ENCODE data around the gene TMEM222.

TMEM222 gene

GRCh38 chr1:27360159-27361043 is 38.4 kb downstream of the TMEM222 start:
- no peak for DNase-seq

DNA sequence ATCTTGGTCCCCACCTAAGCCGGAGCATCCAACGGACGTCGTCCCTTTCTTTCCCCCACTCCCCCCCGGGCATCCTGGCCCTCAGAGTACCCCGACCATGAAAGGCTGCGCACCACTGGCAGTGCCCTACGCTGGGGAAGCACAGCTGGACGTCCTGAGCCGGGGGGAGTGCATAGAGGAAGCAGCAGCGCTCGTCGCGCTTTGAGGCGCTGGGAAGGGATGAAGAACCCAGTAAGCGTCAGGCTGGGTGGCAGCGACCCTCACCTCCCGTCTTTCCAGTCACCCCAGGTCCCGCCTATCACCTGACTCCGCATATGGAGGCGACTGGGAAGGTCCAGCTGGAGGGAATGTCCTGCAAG is 39.1 kb downstream of the TMEM222 start:
- DNase-seq = no peak

DNA sequence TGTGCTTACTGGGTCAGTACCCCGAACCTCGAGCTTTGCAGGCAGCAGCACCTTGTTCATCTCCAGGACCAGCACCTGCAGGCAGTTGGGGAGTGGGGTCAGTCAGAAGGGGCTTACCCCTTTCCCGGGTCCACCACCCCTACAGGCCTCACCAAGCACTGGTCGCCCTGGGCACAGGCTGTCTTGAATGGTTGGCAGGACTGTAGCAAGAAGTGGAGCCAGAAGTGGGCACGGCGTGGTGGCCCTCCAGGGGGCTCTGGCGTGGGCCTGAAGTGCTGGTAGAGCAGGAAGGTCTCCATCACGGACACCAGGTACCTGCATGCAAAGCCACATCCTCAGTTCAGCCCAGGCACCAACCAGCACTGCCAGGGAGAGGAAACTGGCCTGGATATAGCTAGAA is 39.6 kb downstream of the TMEM222 start:
- DNase-seq = no peak

DNA sequence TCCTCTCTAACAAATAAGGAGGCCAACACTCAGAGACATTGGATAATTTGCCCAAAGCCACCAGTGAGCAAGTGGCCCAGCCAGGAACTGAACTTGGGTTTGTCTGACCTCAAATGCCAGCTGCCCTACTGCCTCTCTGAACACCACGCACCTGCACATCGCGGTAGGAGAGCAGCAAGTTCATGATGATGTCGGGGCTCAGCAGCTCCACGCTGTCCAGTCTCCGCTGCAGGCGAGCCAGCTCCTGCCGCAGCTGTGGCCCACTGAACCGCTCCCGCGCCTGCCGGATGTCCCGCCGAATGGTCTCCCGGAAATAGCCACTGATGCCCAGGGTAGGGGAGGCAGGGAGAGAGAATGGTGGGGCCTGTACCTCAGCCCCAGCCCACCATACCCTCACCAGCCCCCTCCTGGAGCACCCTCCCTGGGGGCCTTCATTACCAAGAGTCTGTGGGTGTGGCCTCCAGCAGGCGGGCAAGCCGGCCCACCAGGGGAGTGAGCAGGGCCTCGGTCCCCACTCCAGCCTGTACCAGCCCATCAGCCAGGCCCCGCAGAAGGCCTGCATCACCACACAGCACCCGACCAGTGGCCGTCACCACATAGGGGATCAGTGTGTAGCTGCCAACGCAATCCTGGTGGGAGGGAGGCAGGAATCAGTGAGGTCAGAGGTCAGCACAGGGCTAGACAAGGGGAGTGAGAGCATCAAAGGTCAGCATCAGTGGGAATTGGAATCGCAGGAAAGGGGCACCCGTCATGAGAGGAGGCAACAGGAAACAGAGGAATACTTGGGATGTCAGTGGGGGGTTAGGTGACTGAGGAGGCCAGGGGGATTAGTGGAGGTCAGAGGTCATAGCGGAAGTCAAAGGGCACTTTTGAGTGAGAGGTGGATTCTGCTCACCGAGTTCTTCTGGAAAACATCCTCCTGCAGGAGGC is 42.1 kb downstream of the TMEM222 start:
- no peak for DNase-seq

- no peak for DNase-seq
Measured at GRCh38 chr1:27364696-27365371, 42.9 kb downstream of the TMEM222 start.

DNA sequence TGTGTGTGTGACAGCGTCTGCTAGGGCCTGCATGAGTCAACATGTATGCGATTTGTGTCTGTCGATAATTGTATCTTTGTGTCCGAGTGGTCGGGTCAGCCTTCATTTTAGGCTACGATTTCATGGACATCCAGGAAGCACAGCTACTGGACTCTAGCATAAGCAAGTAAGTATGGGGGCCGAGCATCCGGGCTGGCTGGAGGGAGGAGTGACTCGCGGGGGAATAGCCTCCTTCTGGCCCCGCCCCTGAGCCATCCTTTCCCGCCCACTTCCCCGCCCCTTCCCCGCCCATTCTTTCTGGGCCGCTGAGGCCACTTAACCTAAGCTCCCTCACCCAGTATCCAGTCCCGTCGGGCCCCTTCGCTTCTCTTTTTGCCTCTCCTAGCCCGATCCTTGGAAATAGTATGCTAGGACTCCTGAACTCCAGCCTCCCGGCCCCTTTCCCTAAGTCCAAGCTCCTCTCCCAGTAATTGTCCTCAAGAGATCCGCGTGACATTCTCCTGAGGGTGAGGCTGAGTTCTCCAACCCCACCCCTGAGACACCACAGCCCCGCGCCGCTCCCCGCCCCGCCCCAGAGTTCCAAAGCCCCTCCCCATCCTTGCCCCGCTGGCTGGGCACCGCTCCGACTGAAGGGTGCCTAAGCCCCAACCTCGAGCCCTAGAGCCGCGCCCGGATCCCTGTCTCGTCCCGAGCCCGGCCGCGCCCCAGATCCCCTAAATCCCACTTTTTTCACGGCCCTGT is 43.6 kb downstream of the TMEM222 start:
- peak; percentile 58 to 90 for DNase-seq

- DNase-seq = peak; percentile 24 to 88
Measured at GRCh38 chr1:27366113-27366410, 44.1 kb downstream of the TMEM222 start.

- peak in 1 of 2 experiments; percentile 88 for DNase-seq
Measured at GRCh38 chr1:27366411-27367159, 44.6 kb downstream of the TMEM222 start, which contains the start of gene MAP3K6. Gene MAP3K6 (minus strand): TSS chr1:27366961. CDS start chr1:27366597, 364 bp downstream.

DNA sequence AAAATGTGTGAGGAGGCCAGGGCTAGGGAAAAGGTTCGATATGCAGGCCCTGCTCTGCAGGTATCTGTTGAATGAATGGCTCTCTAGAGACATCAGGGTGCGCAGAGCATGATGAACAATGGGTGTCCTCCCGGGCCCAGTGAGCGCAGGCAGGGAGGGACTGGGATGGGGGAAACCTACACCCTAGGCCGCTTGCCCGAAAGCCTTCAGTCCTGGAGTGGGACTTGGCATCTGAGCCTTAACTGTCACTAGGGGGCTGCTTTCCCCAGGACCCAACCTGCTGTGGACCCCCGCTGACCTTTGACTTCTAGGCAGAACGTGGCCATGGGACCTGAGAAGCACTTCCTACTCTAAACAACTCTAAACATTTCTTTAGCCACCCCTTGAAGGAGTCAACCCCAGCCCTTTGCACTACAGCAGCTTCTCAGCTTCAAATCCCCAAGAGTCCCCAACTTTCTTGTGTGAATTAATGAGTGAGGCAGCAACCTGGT is 45.2 kb downstream of the TMEM222 start:
- DNase-seq = no peak

GRCh38 chr1:27368869-27369582 is 47.1 kb downstream of the TMEM222 start:
- DNase-seq = no peak

- no peak for DNase-seq
Measured at GRCh38 chr1:27372022-27372807, 50.3 kb downstream of the TMEM222 start.

GRCh38 chr1:27372808-27373690 is 51.1 kb downstream of the TMEM222 start:
- DNase-seq = no peak

DNA sequence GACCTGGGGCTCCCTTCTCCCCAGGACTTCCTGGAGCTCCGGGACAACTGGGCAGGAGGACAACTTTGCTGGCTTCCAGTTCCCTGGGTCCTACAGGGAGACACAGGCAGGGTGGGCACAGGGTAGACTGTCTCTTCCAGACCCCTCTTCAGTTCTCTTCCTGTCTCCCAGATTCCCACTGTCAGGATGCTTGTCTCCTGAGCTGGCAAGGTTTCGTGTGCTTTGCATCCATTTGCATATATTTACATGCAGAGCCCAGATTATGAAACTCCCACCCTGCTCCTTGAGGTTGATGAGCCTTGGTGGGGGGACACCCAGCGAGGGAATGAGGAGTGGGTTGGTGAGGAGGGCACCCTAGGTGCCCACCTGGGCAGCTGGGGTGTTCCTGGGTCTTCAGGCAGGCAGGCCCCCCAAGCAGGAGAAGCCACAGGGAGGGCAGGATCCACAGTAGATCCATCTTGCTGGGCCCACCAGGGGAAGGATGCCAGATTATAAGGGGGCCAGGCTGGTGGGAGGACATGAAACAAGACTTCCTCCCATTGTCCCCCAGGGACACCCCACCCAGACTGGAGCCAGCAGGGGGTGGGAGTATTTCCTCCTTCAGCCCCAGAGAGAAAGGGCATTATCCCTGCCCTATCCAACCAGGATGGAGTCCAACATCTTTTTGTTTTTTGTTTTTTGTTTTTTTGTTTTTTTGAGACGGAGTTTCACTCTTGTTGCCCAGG is 52.6 kb downstream of the TMEM222 start, which contains the start of gene FCN3:
TSS of gene FCN3 (minus strand) at position 463 of the 725 bp plus-strand sequence. CDS start at position 457, 6 bp downstream.
- DNase-seq = peak; percentile 68 to 86

GRCh38 chr1:27377760-27378495 is 56.0 kb downstream of the TMEM222 start:
- DNase-seq = no peak

GRCh38 chr1:27379564-27380122 is 57.7 kb downstream of the TMEM222 start:
- DNase-seq = no peak

- no peak for DNase-seq
Measured at GRCh38 chr1:27380224-27380623, 58.3 kb downstream of the TMEM222 start.
